NCI-H187 treated with DMSO at 0.1 percent for 48 hours (cell line): ENCODE measurements around the gene HPS5.
"Not testable (repeated sequence)": the region's sequence is repeated elsewhere in the genome, so short reads cannot be mapped to it uniquely, and the experiment has no call there.

Source experiments
- DNase-seq: peaks from one replicate; lab custom pipeline; 2025; lab: John Stamatoyannopoulos, UW

Gene HPS5, protein sequence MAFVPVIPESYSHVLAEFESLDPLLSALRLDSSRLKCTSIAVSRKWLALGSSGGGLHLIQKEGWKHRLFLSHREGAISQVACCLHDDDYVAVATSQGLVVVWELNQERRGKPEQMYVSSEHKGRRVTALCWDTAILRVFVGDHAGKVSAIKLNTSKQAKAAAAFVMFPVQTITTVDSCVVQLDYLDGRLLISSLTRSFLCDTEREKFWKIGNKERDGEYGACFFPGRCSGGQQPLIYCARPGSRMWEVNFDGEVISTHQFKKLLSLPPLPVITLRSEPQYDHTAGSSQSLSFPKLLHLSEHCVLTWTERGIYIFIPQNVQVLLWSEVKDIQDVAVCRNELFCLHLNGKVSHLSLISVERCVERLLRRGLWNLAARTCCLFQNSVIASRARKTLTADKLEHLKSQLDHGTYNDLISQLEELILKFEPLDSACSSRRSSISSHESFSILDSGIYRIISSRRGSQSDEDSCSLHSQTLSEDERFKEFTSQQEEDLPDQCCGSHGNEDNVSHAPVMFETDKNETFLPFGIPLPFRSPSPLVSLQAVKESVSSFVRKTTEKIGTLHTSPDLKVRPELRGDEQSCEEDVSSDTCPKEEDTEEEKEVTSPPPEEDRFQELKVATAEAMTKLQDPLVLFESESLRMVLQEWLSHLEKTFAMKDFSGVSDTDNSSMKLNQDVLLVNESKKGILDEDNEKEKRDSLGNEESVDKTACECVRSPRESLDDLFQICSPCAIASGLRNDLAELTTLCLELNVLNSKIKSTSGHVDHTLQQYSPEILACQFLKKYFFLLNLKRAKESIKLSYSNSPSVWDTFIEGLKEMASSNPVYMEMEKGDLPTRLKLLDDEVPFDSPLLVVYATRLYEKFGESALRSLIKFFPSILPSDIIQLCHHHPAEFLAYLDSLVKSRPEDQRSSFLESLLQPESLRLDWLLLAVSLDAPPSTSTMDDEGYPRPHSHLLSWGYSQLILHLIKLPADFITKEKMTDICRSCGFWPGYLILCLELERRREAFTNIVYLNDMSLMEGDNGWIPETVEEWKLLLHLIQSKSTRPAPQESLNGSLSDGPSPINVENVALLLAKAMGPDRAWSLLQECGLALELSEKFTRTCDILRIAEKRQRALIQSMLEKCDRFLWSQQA

DNA sequence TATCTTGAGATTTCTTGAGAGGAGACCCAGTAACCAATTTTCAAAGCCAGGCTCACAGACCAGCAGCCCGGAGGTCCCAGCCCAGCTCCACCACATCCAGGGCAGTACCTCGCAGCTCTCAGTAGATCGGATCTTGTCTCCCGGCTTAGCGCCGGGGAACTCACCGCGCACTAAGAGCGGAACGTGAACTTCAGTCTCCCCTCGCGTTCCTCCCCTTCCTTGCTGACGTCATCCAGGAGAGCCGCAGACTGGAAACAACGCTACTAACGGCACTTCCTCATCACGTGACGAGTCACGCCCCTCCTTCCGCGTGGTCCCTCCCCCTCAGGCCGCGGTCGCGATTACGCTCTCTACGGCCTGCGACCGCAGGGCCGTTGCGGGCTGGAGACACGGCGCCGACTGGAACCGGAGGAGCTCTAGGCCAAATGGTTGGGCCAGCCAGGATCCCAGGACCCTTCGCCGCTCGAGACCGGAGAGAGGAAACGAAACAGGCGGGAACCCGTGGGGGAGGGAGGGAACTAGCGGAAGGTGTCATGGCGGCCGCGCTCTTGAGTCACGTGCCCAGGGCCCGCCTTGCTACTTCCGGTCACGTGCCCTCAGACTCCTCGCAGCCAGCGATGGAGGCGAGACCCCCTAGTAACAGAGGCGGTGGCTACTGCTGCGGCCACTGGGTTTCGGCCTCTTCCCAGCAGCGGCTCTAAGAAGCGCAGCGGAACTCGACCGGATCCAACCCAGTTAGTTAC, at the start of gene HPS5, which contains the start of gene GTF2H1:
Gene HPS5, minus strand, starts transcription at position 172 of the 743 bp plus-strand sequence. CDS start 4,282 bp downstream, outside the sequence.
Gene GTF2H1, plus strand, starts transcription at position 599 of the 743 bp plus-strand sequence. CDS start 10,508 bp downstream, outside the sequence.
- peak; percentile 93 for DNase-seq

DNA sequence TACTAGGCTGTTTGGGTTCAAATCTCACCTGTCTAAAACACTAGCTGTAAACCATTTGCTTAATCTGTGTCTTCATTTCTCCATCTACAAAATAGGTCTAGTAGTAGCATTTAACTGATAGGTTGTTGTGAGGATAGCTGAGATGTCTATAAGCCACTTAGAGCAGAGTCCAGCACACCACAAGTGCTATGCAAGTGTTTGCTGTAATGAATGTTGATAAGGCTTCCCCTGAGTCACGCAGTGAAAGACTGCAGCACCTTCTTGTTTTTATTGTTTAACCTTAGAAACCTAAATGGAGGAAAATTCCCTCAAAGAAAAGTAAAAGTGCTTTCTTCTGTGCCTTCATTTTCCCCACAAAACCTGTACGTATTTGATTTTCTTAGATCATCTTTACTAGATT, 49.3 kb upstream of the HPS5 start:
- no peak for DNase-seq

DNA sequence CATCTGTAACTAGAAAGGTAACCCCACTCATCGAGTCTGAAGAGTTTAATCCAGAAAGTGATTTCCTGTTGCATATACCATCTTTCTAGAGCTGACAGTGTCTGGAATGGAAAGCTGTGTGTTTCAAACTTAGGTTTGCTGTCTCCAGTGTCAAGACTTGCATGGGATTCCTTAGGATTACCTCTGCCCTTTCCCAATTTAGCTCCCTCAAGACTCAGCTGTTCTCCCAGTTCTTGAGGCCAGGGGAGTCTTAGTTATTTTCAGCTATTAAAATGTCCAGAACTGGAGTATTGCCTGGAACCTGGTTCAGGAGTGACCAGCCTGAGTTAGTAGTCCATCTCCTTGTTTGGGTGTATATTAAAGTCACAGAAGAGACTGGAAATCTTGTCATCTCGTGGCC, 47.5 kb upstream of the HPS5 start:
- DNase-seq, result no peak

GRCh38 chr11:18368221-18368620, 46.3 kb upstream of the HPS5 start:
- DNase-seq, result no peak

DNA sequence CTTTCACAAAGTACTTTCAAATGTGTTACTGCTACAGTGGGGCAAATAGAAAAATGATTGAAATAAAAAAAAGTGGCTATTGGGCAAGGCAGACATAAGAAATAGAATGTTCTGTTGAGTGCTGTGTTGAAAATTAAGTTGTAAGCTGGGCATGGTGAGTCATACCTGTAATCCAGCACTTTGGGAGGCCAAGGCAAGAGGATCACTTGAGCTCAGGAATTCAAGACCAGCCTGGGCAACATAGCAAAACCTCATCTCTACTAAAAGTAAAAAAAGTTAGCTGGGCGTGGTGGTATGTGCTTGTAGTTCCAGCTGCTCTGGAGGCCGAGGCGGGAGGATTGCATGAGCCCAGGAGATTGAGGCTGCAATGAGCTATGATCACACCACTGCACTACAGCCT, 45.5 kb upstream of the HPS5 start:
- no peak for DNase-seq

DNA sequence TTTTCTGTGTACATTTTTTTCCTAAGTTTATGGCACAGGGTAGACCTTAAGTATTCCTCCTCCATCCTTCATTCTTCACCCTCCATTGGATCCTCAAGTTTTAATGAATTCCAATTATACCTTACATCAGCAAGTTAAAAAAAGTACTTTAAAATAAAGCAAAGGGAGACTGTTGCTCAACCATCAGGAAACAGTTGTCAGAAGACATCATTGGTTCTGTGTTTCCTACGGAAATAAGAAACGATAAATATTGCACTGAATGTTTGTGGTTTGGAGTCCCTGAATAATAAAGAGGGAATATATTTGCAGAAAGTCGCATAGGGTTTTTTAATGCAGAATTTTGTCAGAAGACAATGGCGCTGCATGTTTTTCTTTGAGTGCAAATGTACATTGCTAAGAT, 44.3 kb upstream of the HPS5 start:
- DNase-seq, result no peak

GRCh38 chr11:18365741-18366140, 43.8 kb upstream of the HPS5 start:
- DNase-seq, result no peak

- DNase-seq, result no peak
Observed at GRCh38 chr11:18364495-18365073, 42.6 kb upstream of the HPS5 start.

DNA sequence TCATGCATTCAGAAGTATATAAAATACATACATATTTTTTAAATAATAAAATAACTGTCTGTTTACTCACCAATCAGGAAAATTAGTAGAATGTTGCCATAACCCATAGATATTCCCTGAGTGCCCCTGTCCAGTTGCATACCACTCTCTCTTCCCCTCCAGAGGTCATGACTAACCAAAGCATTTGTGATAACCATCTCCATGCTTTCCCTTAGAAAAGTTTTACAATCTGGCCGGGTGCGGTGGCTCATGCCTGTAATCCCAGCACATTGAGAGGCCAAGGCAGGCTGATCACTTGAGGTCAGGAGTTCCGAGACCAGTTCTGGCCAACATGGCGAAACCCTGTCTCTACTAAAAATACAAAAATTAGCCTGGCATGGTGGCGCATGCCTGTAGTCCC, 39.2 kb upstream of the HPS5 start:
- DNase-seq, result no peak

DNA sequence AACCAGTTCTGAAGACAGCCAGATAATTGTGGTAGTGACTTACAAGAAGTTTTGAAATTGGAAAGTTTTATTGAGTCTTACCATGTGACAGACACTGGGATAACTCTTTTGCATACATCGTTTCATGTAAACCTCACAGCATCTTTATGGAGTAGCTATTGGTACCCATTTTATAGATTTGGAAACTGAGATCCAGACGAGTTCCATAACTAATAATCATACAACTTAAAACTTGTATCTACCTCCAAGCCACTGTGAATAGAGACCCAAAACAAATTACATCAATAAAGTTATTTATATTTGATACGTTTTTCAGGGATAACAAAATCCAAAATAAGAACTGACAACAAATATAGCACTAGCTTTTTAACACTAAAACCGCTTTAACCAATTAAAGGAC, 36.7 kb upstream of the HPS5 start:
- DNase-seq, result no peak

DNA sequence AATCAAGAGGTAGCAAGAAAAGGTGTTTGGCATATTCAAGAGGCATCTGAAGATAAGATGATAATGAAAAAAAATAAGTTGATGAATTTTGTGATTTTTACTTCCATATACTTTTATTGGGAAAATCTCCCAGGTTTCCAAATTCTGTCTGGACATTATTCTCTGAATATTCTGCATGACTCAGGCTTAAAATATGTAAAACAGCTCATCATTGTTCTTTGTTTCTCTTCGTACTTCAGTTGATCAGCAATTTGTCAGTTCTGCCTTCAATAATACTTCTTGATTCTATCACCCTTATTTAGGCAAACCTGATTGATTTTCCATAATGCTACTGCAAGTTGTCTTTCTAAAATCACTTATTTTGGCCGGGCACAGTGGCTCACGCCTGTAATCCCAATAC, 30.6 kb upstream of the HPS5 start:
- DNase-seq, result no peak

DNA sequence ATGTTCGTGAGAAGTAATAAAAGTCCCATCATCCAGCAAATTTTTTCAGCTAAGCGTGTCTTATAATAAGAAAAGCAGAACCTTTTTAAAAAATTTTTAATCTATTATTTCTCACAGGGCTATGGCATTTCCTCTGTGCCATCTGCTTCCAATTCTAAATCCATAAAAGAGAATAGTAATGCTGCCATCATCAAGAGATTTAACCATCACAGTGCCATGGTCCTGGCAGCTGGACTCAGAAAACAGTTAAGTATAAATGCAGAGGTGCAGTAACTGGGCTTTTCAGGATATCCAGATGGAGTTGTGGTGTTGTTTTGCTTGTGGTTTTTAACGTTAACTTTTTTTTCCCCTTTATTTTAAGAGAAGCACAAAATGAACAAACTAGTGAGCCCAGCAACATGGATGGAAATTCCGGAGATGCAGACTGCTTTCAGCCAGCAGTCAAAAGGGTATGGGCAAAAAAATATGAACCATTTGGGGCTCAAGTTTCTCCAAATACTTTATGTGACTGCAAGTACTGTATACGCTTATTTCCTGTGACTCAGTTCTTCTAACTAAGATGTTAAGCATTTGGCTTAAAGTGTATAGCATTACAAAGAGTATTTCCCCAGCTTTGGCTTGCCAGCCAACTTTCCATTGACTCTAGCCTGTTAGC, 25.7 kb upstream of the HPS5 start:
- no peak for DNase-seq

GRCh38 chr11:18332891-18333290, 11.0 kb upstream of the HPS5 start:
- no peak for DNase-seq

DNA sequence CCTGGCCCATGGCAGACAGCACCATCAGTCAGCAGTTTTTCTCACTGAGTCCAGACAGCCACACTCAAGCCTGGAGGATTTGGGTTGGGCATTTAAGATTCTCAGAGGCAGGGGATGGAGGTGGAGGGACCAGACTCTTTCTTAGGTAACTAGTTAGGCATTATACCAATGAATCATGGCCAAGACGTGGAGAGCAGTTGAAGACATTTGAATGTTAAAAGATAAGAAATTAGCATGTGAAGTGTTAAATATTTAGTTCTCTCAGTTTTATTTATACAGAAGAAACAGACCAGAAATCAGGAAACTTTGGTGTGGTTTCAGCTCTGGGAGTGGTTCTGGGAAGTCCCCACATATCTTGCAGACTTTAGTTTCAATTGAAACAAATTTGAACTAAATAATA, 10.4 kb upstream of the HPS5 start:
- DNase-seq, result no peak

DNA sequence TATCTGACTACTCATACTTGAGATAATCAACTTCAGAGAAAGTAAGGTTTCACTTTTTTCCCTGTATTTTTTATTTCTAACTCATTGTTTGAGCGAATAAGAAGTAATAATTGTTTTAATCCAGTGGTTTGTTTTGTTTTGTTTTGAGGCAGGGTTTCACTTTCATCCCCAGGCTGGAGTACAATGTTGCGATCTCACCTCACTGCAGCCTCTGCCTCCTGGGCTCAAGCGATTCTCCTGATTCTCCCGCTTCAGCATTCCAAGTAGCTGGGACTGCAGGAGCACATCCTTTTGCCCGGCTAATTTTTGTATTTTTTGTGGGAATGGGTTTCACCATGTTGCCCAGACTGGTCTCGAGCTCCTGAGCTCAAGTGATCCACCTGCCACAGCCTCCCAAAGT, 9.0 kb upstream of the HPS5 start:
- no peak for DNase-seq

GRCh38 chr11:18329196-18329870, 7.4 kb upstream of the HPS5 start:
- DNase-seq, result no peak

DNA sequence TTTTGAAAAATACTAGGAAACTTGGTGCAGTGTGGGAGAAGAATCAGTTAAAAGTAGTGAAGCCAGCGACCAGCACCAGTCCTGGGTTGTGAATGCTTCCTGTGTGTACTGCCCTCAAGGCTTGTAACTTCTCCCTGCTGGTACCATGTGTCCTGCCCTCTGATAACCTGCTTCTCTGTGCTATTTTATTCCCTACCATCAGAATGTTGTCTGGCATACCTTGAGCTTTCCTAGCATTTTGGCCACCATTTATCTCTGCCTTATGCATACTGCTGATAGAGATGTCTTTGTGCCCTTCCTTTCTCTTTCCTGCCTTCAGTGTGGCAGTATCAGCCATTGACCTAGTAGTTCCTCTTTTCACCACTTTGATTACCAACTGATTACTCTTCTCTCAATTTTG, 2.4 kb upstream of the HPS5 start:
- no peak for DNase-seq

GRCh38 chr11:18323881-18324280, 1.9 kb upstream of the HPS5 start:
- not testable (repeated sequence) for DNase-seq

GRCh38 chr11:18322818-18323570, 1.1 kb upstream of the HPS5 start:
- DNase-seq, result no peak

- DNase-seq, result no peak
Observed at GRCh38 chr11:18321578-18321968, 367 bp downstream of the HPS5 start.
